Erythroblast (primary cell): Measurements from ENCODE around the gene SMARCC2.
"Not testable (repeated sequence)": the region's sequence is repeated elsewhere in the genome, so short reads cannot be mapped to it uniquely, and the experiment has no call there.

Experiments
- GATA1 ChIP-seq: IDR thresholded peaks from 2 replicates; pipeline ENCODE4 v1.6.1; 2011; ENCODE audit warnings: low read depth, mild to moderate bottlenecking, control low read depth, low read length, moderate library complexity
- POLR2A ChIP-seq: IDR thresholded peaks from 2 replicates; pipeline ENCODE4 v1.6.1; 2011; ENCODE audit warnings: mild to moderate bottlenecking, low read length

DNA sequence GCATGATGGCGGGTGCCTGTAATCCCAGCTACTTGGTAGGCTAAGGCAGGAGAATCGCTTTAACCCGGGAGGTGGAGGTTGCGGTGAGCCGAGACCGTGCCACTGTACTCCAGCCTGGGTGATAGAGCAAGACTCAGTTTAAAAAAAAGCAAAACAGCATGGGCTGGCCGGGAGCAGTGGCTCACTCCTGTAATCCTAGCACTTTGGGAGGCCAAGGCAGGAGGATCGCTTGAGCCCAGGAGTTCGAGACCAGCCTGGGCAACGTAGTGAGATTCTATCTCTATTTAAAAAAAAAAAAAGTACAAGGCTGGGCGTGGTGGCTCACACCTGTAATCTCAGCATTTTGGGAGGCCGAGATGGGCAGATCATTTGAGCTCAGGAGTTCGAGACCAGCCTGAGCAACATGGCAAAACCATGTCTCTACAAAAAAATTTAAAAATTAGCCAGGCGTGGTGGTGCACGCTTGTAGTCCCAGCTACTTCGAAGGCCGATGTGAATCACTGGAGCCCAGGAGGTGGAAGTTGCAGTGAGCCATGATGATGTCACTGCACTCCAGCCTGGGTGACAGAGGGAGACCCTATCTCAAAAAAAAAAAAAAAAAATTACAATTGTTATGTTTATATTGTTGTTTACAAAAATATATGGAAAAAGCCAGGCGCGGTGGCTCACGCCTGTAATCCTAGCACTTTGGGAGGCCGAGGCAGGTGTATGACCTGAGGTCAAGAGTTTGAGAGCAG, 32.7 kb downstream of the SMARCC2 start:
- not testable (repeated sequence) for TF ChIP-seq POLR2A, GATA1
